ENCODE measurements around the gene CDS2. TPM values are rescaled to one million over a fixed set of nuclear protein-coding genes. Genes with fewer than 3 reads are reported as not detected.

CDS2 gene
- total and polyA plus RNA-seq, 2 of the 13 experiments (the other 11 are each of a cell fraction or from before 2014, with no cell fraction given): 81.3 to 153 TPM

DNA sequence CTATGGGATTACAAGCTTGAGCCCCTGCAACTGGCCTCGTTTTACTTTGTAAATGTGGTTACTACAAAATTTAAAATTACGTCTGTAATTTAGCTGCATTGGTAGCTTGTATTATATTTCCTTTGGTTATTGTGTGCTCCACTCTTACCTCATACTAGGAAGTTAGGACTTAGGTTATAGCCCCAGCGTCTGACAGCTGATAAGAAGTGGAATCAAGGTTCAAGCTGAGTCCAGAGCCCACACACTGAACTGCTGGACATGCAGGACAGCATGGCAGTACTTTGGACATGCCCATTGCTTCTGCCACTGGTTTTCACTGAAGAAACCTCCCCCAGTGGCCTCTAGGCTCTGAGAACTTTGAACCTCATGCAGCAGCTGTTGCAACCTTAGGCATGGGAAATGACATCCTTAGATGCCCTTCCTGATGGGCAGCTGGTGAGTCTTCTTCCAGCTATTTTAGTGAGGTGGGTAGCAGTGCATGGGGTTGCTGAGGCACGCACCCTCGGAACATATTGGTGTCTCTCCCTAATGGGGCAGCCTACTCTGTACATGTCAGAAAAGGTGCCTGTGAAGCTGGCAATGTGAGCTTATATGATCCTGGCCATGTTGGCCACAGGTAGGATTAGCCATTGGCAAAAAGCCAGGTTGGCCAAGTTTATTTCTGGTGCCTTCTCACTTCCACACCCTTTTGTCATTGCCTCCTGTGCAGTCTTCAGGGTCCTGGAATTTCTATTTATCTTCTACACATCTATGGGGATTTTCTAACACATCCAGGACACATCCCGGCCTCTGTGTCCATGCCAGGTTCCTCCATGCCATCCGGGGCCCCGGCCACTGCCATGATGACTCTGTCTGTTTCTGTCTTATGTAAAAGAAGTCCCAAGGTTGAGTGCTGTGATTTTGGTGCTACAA is 85.3 kb downstream of the CDS2 start (continued):
- TF ChIP-seq ZNF331 (CRISPR knock-in tag; IDR thresholded peaks at IDR 0.05) (peak; percentile 19; the same call in 1 of the 2 replicates), DNMT3B (CRISPR knock-in tag; conservative IDR thresholded peaks at IDR 0.05) (no peak), MAZ (IDR thresholded peaks at IDR 0.05; ENCODE audit: borderline replicate concordance, low read depth, low read length) (no peak; the same call in 1 of the 2 replicates), MAZ (CRISPR knock-in tag; IDR thresholded peaks at IDR 0.05; ENCODE audit: low read depth) (no peak), RXRA (CRISPR knock-in tag; IDR thresholded peaks at IDR 0.05) (peak; percentile 95), PPARG (CRISPR knock-in tag; conservative IDR thresholded peaks at IDR 0.05) (peak; percentile 84), KDM6A (CRISPR knock-in tag; IDR thresholded peaks at IDR 0.05; ENCODE audit: low read depth) (peak; percentile 88), ZNF235 (CRISPR knock-in tag; IDR thresholded peaks at IDR 0.05; ENCODE audit: borderline replicate concordance) (no peak), ZNF7 (CRISPR knock-in tag; IDR thresholded peaks at IDR 0.05) (no peak), MATR3 (CRISPR knock-in tag; IDR thresholded peaks at IDR 0.05) (no peak), ATF1 (CRISPR knock-in tag; IDR thresholded peaks at IDR 0.05) (peak; percentile 62), MTF2 (CRISPR knock-in tag; IDR thresholded peaks at IDR 0.05; ENCODE audit: borderline replicate concordance) (no peak), SKIL (CRISPR knock-in tag; IDR thresholded peaks at IDR 0.05; ENCODE audit: borderline replicate concordance) (peak; percentile 62), SIX4 (CRISPR knock-in tag; IDR thresholded peaks at IDR 0.05) (no peak), JUND (CRISPR knock-in tag; IDR thresholded peaks at IDR 0.05) (peak; percentile 68), LCORL (IDR thresholded peaks at IDR 0.05) (no peak), LCORL (CRISPR knock-in tag; IDR thresholded peaks at IDR 0.05) (peak; percentile 62; the same call in 1 of the 2 replicates), KMT2B (CRISPR knock-in tag; IDR thresholded peaks at IDR 0.05) (no peak), REPIN1 (CRISPR knock-in tag; IDR thresholded peaks at IDR 0.05; ENCODE audit: borderline replicate concordance, low read depth) (peak; percentile 82), ZNF619 (CRISPR knock-in tag; IDR thresholded peaks at IDR 0.05) (no peak)
- TF ChIP-seq, protein P1, sequence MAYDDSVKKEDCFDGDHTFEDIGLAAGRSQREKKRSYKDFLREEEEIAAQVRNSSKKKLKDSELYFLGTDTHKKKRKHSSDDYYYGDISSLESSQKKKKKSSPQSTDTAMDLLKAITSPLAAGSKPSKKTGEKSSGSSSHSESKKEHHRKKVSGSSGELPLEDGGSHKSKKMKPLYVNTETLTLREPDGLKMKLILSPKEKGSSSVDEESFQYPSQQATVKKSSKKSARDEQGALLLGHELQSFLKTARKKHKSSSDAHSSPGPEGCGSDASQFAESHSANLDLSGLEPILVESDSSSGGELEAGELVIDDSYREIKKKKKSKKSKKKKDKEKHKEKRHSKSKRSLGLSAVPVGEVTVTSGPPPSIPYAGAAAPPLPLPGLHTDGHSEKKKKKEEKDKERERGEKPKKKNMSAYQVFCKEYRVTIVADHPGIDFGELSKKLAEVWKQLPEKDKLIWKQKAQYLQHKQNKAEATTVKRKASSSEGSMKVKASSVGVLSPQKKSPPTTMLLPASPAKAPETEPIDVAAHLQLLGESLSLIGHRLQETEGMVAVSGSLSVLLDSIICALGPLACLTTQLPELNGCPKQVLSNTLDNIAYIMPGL (CRISPR knock-in tag; IDR thresholded peaks at IDR 0.05; ENCODE audit: borderline replicate concordance in 1 of 2, low read depth in 1 of 2): peak; percentile 40 to 52; a peak in 1 of 4 replicates
- TF ChIP-seq, protein P2, sequence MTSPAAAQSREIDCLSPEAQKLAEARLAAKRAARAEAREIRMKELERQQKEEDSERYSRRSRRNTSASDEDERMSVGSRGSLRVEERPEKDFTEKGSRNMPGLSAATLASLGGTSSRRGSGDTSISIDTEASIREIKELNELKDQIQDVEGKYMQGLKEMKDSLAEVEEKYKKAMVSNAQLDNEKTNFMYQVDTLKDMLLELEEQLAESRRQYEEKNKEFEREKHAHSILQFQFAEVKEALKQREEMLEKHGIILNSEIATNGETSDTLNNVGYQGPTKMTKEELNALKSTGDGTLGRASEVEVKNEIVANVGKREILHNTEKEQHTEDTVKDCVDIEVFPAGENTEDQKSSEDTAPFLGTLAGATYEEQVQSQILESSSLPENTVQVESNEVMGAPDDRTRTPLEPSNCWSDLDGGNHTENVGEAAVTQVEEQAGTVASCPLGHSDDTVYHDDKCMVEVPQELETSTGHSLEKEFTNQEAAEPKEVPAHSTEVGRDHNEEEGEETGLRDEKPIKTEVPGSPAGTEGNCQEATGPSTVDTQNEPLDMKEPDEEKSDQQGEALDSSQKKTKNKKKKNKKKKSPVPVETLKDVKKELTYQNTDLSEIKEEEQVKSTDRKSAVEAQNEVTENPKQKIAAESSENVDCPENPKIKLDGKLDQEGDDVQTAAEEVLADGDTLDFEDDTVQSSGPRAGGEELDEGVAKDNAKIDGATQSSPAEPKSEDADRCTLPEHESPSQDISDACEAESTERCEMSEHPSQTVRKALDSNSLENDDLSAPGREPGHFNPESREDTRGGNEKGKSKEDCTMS (CRISPR knock-in tag; conservative IDR thresholded peaks at IDR 0.05): no peak
- TF ChIP-seq, protein P3, sequence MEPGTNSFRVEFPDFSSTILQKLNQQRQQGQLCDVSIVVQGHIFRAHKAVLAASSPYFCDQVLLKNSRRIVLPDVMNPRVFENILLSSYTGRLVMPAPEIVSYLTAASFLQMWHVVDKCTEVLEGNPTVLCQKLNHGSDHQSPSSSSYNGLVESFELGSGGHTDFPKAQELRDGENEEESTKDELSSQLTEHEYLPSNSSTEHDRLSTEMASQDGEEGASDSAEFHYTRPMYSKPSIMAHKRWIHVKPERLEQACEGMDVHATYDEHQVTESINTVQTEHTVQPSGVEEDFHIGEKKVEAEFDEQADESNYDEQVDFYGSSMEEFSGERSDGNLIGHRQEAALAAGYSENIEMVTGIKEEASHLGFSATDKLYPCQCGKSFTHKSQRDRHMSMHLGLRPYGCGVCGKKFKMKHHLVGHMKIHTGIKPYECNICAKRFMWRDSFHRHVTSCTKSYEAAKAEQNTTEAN (CRISPR knock-in tag; conservative IDR thresholded peaks at IDR 0.05): 0 out of 2 replicates have a peak, but pooled peaks have one; percentile 16

Data from HepG2 (cell line).